Fibroblast of gingiva (primary cell): ENCODE measurements around the gene GSG1L.

Source experiments
- DNase-seq: peaks from one replicate; pipeline ENCODE4 v3.0.0-alpha.2; 2011; ENCODE audit warnings: low read depth

GSG1L gene

GRCh38 chr16:27818246-27818645, 245.3 kb downstream of the GSG1L start:
- no peak for DNase-seq

- DNase-seq: no peak
Observed at GRCh38 chr16:27817038-27817437, 246.5 kb downstream of the GSG1L start.

- no peak for DNase-seq
Observed at GRCh38 chr16:27816561-27816960, 247.0 kb downstream of the GSG1L start.

GRCh38 chr16:27813591-27813990, 249.9 kb downstream of the GSG1L start:
- no peak for DNase-seq

GRCh38 chr16:27811881-27812280, 251.6 kb downstream of the GSG1L start:
- no peak for DNase-seq

DNA sequence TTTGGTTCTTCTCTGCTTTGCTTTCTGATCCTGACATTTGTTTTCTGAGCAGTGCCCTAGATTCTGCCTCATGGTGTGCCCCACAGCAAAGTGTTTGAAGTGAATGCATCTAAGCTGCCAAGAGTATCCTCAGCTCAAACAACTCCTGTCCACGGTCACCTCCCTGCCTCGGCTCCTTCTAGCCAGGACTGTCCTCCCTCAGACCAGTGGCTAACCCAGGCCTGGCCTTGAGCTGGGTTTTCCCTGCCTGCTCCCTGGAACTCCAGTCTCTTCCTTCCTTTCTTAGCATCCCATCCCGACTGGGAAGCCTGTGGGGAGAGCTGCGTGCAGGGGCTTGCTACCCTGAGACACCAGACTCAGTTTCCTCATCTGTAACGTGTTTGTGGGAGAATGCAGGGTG, 256.5 kb downstream of the GSG1L start:
- DNase-seq: no peak

DNA sequence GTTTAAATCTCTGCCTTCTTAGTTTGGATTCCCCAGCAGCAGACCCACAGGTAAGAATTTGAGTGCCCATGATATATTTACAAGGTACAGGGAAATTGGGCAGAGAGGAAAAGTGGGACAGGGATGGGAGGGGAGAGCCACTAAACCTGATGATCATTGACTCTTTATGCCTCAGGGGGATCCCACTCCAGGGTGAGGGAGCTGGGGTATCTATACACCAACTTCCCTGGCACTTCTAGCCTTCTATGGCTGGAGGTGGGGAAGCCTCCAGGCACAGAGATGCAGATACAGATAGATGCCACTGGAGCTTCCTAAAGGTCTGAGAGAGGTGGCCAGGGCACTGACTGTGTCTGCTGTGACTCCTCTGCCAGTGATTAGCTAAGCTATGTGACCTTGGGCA, 257.1 kb downstream of the GSG1L start:
- DNase-seq: no peak

- DNase-seq: no peak
Observed at GRCh38 chr16:27805828-27806351, 257.6 kb downstream of the GSG1L start.

GRCh38 chr16:27803775-27804549, 259.6 kb downstream of the GSG1L start:
- DNase-seq: no peak

DNA sequence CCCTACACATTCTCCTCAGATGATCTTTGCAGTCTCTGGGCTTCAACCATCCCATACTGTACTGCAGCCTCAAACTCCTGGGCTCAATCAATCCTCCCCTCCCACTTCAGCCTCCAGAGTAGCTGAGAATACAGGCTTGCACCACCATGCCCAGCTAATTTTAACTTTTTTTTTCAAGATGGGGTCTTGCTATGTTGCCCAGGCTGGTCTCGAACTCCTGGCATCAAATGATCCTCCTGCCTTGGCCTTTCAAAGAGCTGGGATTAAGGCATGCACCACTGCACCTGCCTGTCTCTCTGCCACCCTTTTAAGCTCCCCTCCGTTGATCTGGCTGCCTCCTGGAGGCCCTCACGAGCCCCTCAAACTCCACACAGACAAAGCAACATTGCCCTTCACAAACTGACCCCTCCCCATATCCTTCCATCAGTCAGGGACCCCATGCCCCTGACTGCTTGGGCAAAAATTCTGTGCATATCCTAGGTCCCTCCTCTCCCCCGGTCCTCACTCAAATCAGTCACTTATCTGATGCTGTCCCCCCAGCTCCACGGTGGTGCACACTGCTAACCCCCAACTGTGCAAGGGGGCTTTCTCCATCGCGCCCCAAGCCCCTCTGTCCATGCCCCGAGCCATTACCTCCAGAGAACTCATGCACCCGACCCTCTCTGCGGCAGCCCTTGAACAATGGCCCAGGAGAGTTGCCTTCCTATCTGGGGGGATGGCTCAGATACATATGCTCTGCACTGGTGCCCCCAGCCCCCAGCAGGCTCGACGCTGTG, 260.7 kb downstream of the GSG1L start:
- no peak for DNase-seq

DNA sequence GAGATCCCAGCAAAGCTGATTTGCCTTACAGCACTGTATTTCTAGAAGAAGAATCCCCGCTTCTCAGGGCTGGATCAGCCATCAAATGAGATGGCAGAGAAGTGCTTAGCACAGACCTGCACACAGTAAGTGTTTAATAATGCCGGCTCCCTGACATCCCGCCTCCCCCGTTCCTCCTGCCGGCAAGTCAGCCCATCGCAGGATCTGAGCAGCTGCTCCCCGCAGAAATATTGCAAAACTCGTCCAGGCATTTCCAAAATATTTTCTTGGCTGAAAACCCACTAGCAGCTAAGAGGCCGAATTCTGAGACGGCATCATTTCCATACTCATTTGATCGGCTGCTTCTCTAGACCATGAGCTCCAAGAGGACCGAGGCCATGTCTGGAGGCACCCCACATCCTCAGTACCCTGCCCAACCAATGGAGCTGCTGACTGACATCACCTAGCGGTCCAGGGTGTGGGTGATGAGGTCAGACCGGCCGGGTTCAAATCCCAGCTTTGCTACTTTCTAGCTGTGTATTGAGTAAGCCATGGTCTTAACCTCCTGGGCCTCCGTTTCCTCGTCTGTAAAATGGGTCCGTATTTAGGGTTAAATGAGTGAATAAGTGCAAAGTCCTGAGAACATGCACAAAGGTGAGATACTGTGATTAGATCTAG, 262.1 kb downstream of the GSG1L start:
- peak; percentile 26 for DNase-seq

DNA sequence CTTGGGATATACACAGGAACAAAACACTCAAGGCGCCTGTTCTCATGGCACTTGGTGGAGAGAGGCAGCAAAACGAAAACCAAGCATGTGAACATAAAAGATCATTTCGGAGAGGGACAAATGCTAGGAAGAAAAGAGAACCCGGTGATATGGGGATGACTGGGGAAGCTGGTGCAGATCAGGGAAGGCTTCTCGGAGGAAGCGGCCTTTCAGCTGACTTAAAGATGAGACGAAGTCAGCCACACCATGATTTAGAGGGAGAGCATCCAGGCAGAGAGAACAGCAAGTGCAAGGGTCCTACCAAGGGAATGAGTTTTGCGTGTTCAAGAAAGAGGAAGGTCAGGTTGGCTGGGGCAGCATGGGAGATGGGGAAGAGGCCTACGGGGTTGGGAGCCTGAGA, 262.7 kb downstream of the GSG1L start:
- no peak for DNase-seq

DNA sequence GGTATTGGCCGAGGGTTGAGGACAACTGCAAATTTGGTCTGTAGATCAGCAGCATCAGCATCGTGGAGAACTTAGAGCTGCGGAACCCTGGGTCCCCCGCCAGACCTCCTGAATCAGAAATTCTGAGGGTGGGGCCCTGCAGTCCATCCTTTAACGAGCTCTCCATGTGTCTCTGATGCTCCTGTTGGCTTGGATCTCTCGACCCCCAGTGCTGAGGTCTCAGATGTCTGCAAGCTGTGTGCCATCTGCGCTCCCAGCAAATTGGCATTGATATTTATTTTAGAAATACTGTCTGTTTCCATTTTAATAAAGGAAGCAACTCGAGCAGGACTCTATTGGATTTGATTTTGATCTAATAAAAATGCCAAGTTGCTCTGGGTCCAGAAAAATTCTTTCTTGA, 263.6 kb downstream of the GSG1L start:
- DNase-seq: no peak

DNA sequence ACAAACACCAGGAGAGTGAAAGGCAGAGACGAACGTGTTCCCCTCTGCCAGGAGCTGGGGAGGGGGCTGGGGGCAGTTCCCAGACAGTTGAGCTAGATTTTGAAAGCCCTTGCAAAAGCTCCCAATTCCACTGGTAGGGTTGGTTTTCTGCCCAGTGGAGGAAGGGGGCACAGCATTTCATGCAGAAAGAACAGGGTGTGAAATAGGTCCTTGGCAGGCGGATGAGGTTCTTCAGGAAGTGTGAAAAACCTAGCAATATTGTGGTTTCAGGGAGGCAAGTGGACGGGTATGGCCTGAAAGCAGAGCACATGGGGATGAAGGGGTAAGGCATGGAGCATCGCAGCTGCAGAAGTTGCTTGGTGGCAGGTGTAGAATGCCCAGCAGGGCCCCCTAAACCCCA, 265.3 kb downstream of the GSG1L start:
- no peak for DNase-seq

DNA sequence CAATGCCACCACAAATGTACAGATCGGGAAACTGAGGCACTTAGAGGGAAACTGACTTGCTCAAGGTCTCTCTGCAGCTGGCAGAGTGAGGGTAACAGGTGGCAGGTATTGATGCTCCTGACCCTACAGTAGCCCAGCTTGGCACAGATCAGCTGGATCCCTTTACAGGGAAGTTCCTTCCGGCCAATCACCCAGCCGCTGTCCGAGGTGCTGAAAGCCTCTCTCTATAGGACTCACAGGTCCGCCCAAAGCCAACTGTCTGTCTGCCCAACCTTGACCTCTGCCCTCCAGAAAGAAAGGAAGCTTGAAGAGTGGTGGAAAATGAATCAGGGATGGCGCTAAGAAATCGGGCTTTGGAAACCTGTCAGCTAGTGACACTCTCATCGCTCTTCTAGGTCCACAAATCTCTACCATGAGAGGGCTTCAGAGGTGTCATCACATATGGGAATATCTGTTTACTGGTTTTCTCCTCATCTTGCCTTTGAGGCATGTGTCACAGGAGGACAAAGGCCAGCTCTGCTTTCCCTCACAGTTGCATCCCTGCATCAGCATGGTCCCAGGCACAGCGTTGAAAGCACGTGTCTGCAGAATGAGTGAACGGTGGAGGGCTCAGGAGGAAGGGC, 267.4 kb downstream of the GSG1L start:
- DNase-seq: no peak

DNA sequence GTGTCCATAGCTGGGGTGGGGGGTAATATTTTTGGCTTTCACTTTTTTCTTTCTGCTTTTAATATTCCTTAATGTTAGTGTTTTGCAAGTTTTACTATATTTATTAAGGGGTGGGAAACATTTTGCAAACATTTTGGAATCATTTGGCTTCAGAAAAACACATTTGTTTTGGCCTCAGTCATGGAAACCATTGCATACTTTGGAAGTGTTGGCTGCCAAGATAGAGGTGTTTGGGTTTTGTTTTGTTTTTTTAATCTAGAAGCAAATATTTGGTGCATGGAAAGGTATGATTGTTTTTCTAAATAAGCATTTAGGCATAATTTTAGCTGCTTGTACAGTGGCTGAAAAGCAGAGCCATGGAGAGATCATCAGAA, 270.3 kb downstream of the GSG1L start:
- DNase-seq: no peak

- no peak for DNase-seq
Observed at GRCh38 chr16:27792486-27793248, 270.8 kb downstream of the GSG1L start.

GRCh38 chr16:27791404-27791719, 272.2 kb downstream of the GSG1L start:
- no peak for DNase-seq

DNA sequence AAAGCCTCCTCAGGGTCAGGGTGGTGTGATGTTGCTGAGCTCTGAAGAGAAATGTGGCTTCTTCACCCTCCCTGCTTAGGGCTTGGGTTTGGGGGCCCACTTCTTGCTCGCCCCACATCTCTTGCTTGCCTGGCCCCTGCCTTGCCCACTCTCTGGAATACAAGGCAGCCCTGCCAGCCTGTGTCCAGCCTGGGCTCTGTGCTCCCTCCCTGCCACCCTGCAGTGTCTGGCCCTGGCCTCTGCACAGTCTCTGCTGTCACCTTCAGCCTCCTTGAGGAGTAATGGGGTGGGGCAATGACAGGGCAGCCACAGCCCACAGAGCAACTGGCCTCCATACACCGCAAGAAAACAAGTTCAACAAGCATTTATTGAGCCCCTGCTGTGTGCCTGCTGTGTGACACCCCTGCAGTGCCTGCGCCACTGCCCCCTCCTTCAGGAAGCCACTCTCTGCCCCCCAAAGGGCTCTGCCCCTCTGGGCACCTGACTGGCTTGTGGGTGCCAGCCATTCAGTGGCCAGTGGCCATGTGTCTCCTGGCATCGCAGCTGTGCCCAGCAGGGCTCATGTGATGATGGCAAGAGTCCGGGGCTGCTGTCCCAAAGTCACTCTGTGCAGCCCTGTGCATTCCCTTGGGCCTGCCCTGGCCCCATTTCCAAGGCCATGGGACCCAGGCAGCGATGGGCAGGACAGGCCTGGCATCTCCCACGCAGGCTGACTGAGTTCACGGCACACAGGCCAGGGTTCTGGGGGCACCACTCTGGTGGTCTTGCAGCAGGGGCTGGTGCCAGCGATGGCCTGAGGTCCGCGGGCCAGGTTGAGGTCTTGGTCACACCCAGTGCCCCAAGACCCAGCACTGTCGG, 272.7 kb downstream of the GSG1L start:
- DNase-seq: no peak

DNA sequence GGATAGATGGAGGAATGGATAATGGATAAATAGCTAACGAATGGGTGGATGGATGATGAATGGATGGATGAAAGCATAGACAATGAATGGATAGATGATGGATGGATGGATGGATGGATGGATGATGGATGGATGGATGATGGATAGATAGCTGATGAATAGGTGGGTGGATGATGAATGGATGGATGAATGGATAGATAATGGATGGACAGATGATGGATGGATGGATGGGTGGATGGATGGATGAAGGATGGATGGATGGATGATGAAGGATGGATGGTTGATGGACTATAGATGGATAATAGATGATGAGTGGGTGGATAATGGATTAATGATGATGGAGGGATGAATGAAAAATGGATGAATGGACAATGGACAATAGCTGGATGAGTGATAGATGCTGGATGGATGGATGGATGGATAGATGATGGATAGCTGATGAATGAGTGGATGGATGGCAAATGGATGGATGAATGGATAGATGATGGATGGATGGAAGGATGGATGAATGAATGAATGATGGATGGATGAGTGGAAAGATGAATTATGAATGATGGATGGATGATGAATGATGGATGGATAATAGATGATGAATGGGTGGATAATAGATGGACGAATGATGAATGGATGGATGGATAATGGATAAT, 273.8 kb downstream of the GSG1L start:
- DNase-seq: no peak
